GM06990 (cell line): ENCODE data around the gene ABCB9.

Experiments
- DNase-seq: peaks from one replicate; pipeline ENCODE4 v3.0.0-alpha.2; 2011; ENCODE audit not compliant: insufficient read length; ENCODE audit errors: extremely low read depth
- H3K27me3 ChIP-seq: replicated peaks from 2 replicates; pipeline ENCODE4 v1.6.0; 2011; ENCODE audit warnings: low read length; ENCODE audit not compliant: control insufficient read depth, insufficient read depth
- H3K36me3 ChIP-seq: 2 replicates; pipeline ENCODE4 v1.5.1; 2011; ENCODE audit warnings: low read length; ENCODE audit not compliant: control insufficient read depth, insufficient read depth
- H3K4me3 ChIP-seq: replicated peaks from 2 replicates; pipeline ENCODE4 v1.5.1; 2011; ENCODE audit warnings: low read depth, mild to moderate bottlenecking, control low read depth, low read length
- TF ChIP-seq, protein P1 (sequence below): IDR thresholded peaks from 2 replicates; pipeline ENCODE4 v1.5.1; 2011; ENCODE audit warnings: low read length, control low read depth, mild to moderate bottlenecking, inconsistent platforms; ENCODE audit not compliant: insufficient read depth, poor library complexity, severe bottlenecking

Gene ABCB9

DNA sequence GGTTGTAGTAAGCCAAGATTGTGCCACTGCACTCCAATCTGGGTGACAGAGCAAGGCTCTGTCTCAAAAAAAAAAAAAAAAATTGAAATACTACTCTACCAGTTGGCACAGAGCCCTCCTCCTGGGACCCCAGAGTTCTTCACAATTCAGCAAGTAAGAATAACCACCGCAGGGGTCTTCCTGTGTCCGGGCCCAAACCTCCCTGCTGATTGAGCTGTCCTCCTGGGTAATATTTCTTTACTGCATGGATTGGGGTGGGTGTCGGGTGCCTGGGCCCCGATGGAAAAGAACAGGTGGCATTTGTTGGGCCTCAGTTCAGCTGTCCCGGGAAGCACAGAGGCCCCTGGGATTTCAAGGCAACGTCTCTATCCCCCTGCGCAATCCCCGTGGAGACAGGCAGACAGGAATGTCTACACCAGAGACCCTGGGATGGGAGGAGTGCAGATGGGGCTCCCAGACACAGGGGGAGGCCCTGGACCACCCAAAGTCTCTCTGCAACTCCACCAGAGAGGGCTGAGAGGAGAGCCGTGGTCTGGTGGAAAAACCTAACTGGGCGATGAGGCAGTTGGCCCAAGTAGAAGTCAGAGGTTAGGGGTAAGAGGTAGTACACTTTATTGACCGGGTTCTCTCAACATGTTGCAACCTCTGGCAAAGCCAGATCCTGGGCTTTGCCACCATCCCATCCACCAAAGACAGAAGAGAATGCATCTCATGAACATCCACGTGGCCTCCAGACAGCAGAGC, 37.7 kb downstream of the ABCB9 start:
- Histone ChIP-seq H3K36me3 (no peaks in the 10 kb centered on the region), H3K4me3 (no peak overlapping the region), H3K27me3 (no peaks in the 10 kb centered on the region)
- TF ChIP-seq, protein P1, sequence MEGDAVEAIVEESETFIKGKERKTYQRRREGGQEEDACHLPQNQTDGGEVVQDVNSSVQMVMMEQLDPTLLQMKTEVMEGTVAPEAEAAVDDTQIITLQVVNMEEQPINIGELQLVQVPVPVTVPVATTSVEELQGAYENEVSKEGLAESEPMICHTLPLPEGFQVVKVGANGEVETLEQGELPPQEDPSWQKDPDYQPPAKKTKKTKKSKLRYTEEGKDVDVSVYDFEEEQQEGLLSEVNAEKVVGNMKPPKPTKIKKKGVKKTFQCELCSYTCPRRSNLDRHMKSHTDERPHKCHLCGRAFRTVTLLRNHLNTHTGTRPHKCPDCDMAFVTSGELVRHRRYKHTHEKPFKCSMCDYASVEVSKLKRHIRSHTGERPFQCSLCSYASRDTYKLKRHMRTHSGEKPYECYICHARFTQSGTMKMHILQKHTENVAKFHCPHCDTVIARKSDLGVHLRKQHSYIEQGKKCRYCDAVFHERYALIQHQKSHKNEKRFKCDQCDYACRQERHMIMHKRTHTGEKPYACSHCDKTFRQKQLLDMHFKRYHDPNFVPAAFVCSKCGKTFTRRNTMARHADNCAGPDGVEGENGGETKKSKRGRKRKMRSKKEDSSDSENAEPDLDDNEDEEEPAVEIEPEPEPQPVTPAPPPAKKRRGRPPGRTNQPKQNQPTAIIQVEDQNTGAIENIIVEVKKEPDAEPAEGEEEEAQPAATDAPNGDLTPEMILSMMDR, result no peak
- DNase-seq, result no peak

DNA sequence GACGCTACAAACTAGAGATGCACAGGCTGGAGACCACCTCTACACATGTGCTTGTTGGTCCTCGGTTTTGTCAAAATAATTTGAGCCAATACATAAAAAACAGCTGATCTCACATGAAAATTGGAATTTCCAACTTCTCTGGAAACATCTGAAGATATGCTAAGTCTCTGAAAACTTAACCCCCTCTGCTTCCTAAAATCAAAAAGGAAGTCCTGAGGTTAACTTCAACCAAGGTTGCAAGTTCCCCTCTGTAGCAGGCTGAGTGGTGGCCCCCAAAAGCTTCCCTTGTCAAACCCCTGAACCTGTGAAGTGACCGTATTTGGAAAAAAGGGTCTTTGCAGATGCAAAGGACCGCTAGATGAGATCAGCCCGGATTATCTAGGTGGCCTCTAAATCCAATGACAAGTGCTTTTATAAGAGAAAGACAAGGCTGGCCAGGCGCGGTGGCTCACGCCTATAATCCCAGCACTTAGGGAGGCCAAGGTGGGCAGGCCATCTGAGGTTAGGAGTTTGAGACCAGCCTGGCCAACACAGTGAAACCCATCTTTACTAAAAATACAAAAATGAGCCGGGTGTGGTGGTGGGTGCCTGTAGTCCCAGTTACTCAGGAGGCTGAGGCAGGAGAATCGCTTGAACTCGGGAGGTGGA, 38.4 kb downstream of the ABCB9 start:
- no peaks in the 10 kb centered on the region for H3K36me3 ChIP-seq
- no peaks in the 10 kb centered on the region for H3K27me3 ChIP-seq
- DNase-seq, result no peak
- TF ChIP-seq, protein P1, result no peak
- no peak overlapping the region for H3K4me3 ChIP-seq

DNA sequence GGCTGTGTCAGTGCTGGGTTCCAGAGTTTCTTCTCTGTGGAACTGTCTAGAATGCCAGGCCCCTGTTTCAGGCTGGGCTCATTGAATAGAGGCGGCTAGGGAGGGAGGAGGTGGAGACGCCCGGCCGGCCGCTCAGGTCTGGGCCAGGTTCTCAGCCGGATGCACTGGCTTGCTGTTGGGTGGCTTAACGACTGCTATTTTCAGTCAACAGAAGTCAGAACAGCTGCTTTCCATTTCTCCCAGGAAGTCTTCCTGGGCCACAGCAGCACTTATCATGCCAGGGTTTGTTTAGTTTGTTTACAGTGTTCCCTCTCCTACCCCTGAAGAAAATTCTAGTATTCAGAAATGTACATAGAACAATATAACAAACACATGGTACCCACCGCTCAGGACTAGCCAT, 44.3 kb downstream of the ABCB9 start:
- DNase-seq, result no peak
- TF ChIP-seq, protein P1, result no peak

DNA sequence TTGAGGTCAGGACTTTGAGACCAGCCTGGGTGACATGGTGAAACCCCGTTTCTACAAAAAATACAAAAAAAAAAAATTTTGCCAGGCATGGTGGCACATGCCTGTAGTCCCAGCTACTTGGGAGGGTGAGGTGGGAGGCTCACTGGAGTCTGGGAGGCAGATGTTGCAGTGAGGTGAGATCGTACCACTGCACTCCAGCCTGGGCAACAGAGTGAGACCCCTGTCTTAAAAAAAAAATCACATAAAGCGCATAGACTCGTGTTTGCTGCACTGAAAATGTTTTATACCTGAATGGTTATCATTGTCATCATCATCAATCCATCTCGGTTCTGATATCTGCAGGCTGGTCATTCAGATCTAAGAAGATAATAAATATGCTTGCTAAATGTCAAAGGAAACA, 45.6 kb downstream of the ABCB9 start:
- DNase-seq, result no peak
- TF ChIP-seq, protein P1, result no peak

More for the DNA sequence above, 44.3 kb downstream of the ABCB9 start:
- Histone ChIP-seq H3K27me3 (no peaks in the 10 kb centered on the region), H3K4me3 (no peak overlapping the region), H3K36me3 (no peaks in the 10 kb centered on the region)

DNA sequence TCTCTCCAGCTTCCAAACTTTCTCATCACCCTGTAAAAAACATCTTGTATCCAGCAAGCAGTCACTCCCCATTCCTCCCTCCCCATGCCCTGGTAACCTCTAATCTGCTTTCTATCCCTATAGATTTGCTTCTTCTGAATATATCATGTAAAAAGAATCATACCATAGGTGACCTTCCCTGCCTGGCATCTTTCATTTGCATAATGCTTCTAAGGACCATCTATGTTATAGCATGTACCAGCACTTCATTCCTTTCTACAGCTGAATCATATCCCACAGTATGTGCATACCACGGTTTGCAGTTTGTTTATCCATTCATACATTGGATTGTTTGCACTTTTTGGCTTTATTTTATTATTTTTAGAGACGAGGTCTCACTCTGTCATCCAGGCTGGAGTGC, 47.4 kb downstream of the ABCB9 start:
- Histone ChIP-seq H3K27me3 (no peaks in the 10 kb centered on the region), H3K4me3 (no peak overlapping the region), H3K36me3 (no peaks in the 10 kb centered on the region)
- DNase-seq, result no peak
- TF ChIP-seq, protein P1, result no peak

More for the DNA sequence above, 45.6 kb downstream of the ABCB9 start:
- Histone ChIP-seq H3K27me3 (no peaks in the 10 kb centered on the region), H3K36me3 (no peaks in the 10 kb centered on the region), H3K4me3 (no peak overlapping the region)
